Heart left ventricle (tissue), 13 donors: ENCODE measurements around the gene SHROOM1.

Experiments
- CTCF ChIP-seq, 12 donors: fragments of 200-600 bp; sonication (generic) in 4 of 12; IDR thresholded peaks; one replicate each; pipeline versions ENCODE4 v1.5.0 to v1.8.0; 2018 to 2022; ENCODE audit warnings: antibody characterized with exemption in 12 of 12, mild to moderate bottlenecking in 5 of 12
- POLR2A ChIP-seq, 2 donors: fragments of 450-650 bp; IDR thresholded peaks; one replicate each; pipeline ENCODE4 v1.6.1; 2017; ENCODE audit warnings: antibody characterized with exemption in 2 of 2, mild to moderate bottlenecking in 2 of 2, moderate library complexity in 2 of 2
- donor health status: ischemic (EF 13 %, LVEDD 7.1; RV severe dilation, severe dysfunction).
- donor health status: DM: no; HTN: yes; CAD: no.
- donor health status: DM: no; HTN: no; CAD: no.
- donor health status: ischemic (EF 25% LVEDD 6.9; RV normal size, moderate dysfunction).
- donor health status: ischemic (EF 25% LVEDD 5.7; RV mildly dilated, moderate dysfunction).
- donor health status: ischemic (EF 35%, LVEDD 5.7; RV mildly dilated, moderate dysfunction).
- donor health status: nonischemic (EF 11% LVEDD 7.7; RV severe dilation, severe dysfunction).
- donor health status: DM: yes; HTN: yes; CAD: no.
- donor health status: PGD.
- donor health status: ischemic (EF 29% LVEDD 5.4; RV normal size, mild dysfunction).
- donor health status: nonischemic (EF 23%, LVEDD 6.1; RV moderate dilation, normal function).

GRCh38 chr5:132778129-132778528, 52.3 kb downstream of the SHROOM1 start:
- TF ChIP-seq POLR2A (IDR thresholded peaks at IDR 0.05) = no peak
- TF ChIP-seq CTCF (IDR thresholded peaks at IDR 0.05) = no peak
